Esophagus muscularis mucosa (tissue), 3 donors: Measurements from ENCODE around the gene WFDC12.

Source experiments
- CTCF ChIP-seq, 3 experiments: fragments of 200-600 bp in 2 of 3; fragments of 450-650 bp in 1 of 3; sonication (generic) in 2 of 3; IDR thresholded peaks; one replicate each; pipeline ENCODE4 v1.5.1; 2017 to 2019; ENCODE audit warnings: antibody characterized with exemption in 3 of 3, mild to moderate bottlenecking in 2 of 3, moderate library complexity in 1 of 3
- POLR2AphosphoS5 ChIP-seq, 2 donors: sonication (generic); formaldehyde crosslinking; IDR thresholded peaks; one replicate each; pipeline ENCODE4 v1.6.1; 2017; ENCODE audit warnings: antibody characterized with exemption in 2 of 2

GRCh38 chr20:45087097-45087790, 37.0 kb downstream of the WFDC12 start:
- no peak for TF ChIP-seq CTCF (IDR thresholded peaks at IDR 0.05)
- no peak for TF ChIP-seq POLR2AphosphoS5 (IDR thresholded peaks at IDR 0.05)
